Hematopoietic multipotent progenitor cell treated with erythropoietin and hydrocortisone succinate and interleukin-3 and kit ligand, for 6 days (in vitro differentiated cells): ENCODE data around the gene SSX1.
"Not testable (repeated sequence)": the region's sequence is repeated elsewhere in the genome, so short reads cannot be mapped to it uniquely, and the experiment has no call there.

Source experiments
- DNase-seq: peaks from one replicate; pipeline ENCODE4 v3.0.0-alpha.2; 2015

Gene SSX1, protein sequence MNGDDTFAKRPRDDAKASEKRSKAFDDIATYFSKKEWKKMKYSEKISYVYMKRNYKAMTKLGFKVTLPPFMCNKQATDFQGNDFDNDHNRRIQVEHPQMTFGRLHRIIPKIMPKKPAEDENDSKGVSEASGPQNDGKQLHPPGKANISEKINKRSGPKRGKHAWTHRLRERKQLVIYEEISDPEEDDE

DNA sequence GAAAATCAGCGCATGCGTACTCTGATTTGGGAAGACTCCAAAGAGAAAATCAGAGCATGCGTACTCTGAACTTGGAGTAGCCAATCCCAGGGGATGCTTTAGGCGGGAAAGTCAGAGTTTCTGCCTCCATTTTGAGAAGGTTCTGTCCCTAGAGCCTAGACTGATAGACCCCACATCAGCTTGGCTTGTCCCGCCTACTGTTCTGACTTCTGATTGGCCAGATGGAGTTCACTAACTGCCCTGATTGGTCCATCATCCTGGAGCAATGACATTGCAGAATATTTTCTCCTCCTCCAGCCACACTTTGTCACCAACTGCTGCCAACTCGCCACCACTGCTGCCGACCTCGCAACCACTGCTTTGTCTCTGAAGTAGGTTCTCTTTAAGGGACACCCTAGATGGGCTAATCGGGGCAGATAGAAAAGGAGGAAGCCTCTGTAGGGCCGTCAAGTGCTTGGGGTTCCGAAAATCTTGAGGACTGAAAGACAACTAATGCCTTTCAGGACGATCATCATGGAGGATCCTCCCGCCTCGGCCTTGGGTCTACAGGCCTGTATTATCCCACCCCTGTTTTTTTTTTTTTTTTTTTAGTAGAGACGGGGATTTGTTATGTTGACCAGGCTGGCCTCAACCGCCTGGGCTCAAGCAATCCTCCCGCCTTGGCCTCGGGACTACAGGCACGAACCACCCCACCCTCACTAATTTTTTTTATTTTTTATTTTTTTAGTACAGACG, at the start of gene SSX1:
TSS of gene SSX1 (plus strand) at position 331 of the 735 bp plus-strand sequence. CDS start 1,850 bp downstream, outside the sequence.
- not testable (repeated sequence) for DNase-seq

DNA sequence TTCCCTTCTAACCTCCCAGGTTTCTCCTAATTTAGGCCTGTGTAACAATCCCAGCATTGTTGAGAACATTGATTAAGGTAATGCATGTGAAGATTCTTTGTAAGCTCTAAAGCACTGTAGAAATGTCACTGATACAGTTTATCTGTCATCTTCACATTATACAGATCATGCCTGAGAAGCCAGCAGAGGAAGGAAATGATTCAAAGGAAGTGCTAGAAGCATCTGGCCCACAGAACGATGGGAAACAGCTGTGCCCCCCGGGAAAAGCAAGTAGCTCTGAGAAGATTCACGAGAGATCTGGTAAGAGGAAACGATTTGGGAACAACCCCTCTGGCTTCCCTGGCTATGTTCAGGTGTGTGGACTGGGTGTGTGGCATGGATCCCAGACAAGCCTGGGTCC, 40.9 kb upstream of the SSX1 start:
- DNase-seq: not testable (repeated sequence)

DNA sequence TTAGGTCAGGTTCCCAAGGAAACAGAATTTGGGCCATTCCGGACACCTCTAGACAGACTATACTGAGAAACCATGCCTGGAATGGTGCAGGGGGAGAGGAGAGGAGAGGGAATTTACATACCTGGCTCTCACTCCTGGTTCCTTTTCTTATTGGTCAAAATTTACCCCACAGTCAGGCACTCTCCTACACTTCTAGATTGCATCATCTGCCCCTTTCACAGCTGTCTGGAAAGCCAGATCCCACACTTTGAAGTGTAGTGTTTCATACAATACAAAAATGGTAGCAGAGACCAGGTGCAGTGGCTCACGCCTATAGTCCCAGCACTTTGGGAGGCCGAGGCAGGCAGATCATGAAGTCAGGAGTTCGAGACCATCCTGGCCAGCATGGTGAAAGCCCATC, 31.0 kb upstream of the SSX1 start:
- DNase-seq: not testable (repeated sequence)

DNA sequence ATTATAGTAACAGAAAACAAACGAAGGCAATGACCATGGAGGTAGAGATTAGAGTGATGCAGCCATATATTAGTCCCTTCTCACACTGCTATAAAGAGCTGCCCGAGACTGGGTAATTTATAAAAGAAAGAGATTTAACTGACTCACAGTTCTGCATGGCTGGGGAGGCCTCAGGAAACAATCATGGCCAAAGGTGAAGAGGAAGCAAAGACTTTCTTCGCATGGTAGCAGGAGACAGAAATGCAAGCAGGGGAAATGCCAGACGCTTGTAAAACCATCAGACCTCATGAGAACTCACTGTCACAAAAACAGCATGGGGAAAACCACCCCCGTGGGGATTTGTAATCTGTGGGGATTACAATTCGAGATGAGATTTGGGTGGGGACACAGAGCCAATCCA, 2.2 kb upstream of the SSX1 start:
- DNase-seq: not testable (repeated sequence)

DNA sequence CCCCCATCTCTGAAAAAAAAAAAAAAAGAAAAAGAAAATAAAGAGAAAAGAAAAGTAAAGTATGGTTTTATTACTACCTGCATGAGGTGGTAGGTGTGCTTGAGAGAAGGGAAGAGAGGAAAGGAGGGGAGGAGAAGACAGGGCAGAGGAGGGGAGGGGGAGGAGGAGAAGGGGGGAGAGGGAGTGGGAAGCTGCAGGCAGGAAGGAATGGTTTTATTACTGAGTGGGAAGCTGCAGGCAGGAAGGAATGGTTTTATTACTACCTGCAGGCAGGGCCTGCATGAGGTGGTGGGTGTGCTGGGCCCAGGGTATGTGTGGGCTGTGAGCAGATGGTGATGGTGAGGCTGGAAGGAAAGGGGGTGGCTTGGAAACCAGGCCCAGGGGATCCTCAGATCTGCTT, 19.2 kb downstream of the SSX1 start:
- not testable (repeated sequence) for DNase-seq

DNA sequence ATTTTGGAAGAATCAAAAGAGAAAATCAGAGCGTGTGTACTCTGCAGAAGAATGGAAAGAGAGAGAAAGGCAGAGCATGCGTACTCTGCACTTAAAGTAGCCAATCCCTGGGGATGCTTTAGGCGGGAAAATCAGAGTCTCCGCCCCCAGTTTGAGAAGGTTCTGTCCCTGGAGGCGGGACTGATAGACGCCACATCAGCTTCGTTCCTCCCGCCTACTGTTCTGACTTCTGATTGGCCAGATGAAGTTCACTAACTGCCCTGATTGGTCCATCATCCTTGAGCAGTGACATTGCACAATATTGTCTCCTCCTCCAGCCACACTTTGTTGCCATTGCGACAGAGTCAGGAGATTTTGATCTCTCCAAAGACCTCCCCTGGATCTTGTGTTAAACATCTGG, 23.8 kb downstream of the SSX1 start:
- no peak for DNase-seq

DNA sequence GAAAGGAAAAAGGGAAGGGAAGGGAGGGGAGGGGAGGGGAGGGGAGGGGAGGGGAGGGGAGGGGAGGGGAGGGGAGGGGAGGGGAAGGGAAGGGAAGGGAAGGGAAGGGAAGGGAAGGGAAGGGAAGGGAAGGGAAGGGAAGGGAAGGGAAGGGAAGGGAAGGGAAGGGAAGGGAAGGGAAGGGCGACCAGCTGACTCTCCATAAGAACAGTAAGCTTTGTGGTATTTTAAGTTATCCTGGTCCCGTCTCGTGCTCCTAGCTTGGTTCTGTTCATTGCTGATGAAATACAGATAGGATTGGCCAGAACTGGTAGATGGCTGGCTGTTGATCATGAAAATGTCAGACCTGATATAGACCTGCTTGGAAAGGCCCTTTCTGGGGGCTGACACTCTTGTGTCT, 25.5 kb downstream of the SSX1 start:
- not testable (repeated sequence) for DNase-seq

DNA sequence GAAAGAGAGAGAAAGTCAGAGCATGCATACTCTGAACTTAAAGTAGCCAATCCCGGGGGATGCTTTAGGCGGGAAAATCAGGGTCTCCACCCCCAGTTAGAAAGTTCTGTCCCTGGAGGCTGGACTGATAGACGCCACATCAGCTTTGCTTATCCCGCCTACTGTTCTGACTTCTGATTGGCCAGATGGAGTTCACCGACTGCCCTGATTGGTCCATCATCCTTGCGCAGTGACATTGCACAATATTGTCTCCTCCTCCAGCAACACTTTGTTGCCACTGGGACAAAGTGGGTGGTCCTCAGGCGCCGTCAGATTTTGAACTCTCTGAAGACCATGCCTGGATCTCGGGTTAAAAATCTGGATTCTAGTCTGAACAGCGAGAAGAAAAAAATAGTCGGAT, 51.0 kb downstream of the SSX1 start:
- DNase-seq: no peak

DNA sequence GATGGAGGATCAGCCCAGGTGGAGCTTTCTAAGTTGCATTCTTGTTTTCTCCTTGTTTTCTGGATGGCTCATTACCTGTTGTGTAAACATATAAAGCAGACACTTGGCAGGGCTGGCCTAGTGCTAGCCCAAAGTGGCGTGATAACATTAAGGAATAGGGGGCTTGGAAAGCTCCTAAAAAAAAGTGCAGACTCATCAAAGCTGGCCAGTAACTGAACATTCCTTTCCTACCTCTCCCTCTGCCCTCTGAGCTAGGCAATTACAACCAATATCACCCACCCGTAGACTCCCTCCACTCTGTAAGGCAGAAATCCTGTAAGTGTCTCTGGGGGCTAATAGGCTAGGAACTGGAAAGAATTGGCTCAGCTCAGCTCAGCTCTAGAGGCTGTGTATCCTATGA, 58.8 kb downstream of the SSX1 start:
- not testable (repeated sequence) for DNase-seq
